GM18870 (cell line): ENCODE data around the gene KHDC4.

Experiments used
- ATAC-seq: cut with Tn5 transposase; IDR thresholded peaks from one replicate; pipeline ENCODE4 v1.9.1; 2021; ENCODE audit warnings: moderate library complexity; ENCODE audit not compliant: unreplicated experiment

Gene KHDC4

GRCh38 chr1:155877945-155878344 lies 56.3 kb downstream of the KHDC4 start:
- no peak for ATAC-seq

GRCh38 chr1:155873860-155874259 lies 60.4 kb downstream of the KHDC4 start:
- ATAC-seq = no peak

DNA sequence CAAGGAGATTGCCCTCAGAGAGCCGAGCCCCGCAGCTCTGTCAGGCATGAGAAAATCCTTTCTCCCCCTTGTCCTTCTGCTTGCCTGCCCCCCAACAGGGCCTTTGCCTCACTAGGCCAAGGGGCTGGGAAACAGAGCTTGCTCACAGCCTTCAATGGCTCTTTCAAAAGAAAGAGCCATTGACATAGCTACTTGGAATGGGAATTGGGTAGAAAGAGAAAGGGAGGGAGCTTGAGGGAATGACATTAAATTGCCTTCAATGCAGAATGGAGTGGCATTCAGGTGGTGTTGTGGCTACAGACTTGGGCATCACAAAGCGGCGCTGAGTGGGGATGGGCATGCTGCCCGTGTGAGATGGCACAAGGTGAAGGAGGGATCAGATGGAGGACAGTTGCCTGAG lies 61.7 kb downstream of the KHDC4 start:
- ATAC-seq = no peak

DNA sequence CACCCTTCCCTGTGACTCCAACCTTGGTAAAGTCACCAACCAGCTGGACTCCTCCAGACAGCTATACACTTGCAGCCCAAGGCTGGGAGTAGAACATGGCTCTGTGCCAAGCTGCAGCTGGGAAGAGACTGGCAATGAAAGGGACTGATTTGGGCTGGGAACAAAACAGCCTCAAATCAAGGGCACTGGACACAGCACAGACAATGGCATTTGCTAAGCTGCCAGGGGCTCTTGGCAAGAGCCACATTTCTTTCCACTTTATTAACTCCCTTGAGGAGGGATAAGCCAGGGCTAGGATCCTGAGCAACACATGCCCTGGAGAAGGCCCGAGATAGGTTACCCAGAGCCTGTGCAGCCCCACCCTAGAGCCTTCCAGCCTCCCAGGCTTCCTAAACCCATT lies 62.8 kb downstream of the KHDC4 start:
- ATAC-seq = no peak

DNA sequence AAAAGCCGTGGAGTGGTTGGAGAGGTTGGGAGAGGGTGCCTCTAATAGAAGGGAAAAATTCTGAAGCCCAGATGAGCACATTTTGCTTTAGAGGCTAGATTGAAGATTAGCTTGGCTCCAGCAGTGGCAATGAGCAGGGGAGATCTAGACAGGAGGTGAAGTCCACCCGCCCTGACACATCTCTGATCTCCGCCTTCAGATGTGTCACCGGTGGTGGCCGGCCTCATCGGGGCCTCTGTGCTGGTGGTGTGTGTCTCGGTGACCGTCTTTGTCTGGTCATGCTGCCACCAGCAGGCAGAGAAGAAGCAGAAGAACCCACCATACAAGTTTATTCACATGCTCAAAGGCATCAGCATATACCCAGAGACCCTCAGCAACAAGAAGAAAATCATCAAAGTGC lies 66.4 kb downstream of the KHDC4 start:
- ATAC-seq = no peak

- no peak for ATAC-seq
These were observed 69.8 kb downstream of the KHDC4 start for GRCh38 chr1:155864393-155864792.
